A549 treated with CpdA at 1 μM for 4 hours (cell line): ENCODE data around the gene ATF5. TPM values are rescaled to one million over a fixed set of nuclear protein-coding genes. Genes with fewer than 3 reads are reported as not detected.

Source experiments
- total RNA-seq: library from RNA; stranded (reverse); fragments of 200-300 nt; extraction: Qiagen RNA extraction; gene quantifications from 5 replicates; pipeline ENCODE4 v1.2.3, GENCODE V29; 2022; ENCODE audit warnings: low read depth

ATF5 gene, protein sequence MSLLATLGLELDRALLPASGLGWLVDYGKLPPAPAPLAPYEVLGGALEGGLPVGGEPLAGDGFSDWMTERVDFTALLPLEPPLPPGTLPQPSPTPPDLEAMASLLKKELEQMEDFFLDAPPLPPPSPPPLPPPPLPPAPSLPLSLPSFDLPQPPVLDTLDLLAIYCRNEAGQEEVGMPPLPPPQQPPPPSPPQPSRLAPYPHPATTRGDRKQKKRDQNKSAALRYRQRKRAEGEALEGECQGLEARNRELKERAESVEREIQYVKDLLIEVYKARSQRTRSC
- 48.8 to 56.8 TPM (median 55.5 TPM) in 5 replicates for total RNA-seq

DNA sequence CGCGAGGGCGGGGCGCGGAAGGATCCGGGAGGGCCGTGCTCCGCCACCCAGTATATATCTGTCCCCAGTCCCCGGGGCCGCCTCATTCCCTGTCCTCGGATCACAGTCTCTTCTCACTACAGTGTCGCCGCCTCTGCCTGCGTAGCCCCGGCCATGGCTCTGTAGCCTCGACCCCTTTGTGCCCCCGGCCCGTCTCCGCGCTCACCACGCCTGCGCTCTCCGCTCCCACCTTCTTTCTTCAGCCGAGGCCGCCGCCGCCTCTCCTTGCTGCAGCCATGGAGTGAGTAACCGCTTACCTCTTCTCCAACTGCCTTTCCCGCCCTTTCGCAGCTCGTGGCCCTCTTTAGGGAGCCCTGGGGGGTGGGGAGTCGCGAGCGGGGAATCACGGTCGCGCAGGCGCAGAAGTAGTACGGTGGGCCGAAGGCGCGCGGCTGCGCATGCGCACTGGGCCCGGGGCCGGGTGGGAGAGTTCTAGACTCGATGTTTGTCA is at the start of gene ATF5, which contains the start of gene NUP62:
ATF5 (plus strand) TSS at position 85 of the 490 bp plus-strand sequence. CDS start 1,646 bp downstream, outside the sequence.
NUP62 (minus strand) TSS at position 384 of the 490 bp plus-strand sequence. CDS start 19,697 bp downstream, outside the sequence.

DNA sequence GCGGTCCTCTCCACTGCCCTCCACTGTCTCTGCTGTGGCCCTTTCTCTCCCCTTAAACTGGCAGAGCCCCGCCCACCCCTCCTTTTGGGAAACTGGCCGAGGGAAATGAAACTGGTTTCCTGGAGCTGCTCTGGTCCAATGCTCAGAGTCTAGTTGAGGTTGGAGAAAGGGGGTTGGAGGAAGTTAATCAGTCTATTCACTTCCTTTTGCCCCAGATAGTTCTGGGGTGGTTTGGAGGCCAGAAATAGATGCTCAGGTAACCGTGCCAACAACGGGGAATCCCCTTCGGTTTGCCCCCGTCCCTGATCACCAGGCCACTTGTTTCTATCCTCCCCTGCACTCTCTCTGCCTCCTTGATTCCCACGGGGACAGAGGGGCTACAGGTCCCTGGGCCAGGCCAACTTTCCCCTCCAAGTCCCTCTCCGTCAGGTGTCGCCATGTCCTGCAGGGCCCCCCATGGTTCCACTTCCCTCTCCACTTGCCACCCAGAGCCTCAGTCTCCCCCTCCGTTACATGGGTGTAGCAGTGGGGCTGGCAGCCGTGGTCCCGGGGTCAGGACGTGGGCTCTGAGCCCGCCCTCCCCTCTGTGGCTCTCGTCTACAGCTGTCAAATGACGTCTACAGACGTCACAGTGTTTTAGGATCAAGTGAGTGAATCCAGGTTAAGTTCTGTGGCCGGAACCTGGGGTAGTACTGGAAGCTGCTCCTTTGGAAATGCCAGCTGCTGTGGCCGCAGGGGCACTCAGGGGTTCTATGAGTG is 32.0 kb upstream of the ATF5 start, which contains the start of gene IL4I1:
IL4I1 (minus strand) TSS at position 25 of the 759 bp plus-strand sequence. CDS start 727 bp downstream, outside the sequence.

DNA sequence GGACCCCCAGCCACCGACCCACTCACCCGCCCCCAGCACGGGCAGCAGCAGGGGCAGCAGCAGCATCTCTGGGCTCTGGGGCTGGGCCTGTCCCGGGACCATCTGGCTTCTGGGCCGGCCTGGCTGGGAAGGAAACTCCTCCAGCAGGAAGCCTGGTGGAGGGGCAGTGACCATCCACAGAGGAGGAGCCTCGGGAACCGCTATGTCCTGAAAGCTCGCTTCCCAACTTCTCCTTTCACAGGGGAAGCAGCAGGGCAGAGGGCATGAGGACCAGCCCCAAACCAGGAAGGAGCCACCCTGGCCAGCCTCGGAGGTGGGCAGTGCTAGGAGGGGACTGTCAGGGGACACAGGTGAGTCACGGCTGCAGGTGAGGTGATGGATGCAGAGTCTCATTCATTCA is 32.0 kb downstream of the ATF5 start, which contains the start of gene SIGLEC11:
SIGLEC11 (minus strand) TSS at position 193 of the 400 bp plus-strand sequence; CDS start at position 102, 91 bp downstream.

Other genes starting within 250 kb of the ATF5 start
- 3.9 to 7.0 TPM (median 6.8 TPM) in 5 replicates for gene ADM5, start 239.6 kb upstream of the ATF5 start, total RNA-seq
- gene CPT1C, start 238.1 kb upstream of the ATF5 start, total RNA-seq, result 13.3 to 15.1 TPM (median 13.5 TPM) in 5 replicates
- not detected in 5 replicates for gene TSKS, start 165.9 kb upstream of the ATF5 start, total RNA-seq
- 46.0 to 56.6 TPM (median 51.1 TPM) in 5 replicates for gene AP2A1, start 162.2 kb upstream of the ATF5 start, total RNA-seq
- 13.7 to 16.0 TPM (median 15.2 TPM) in 5 replicates for gene FUZ, start 115.9 kb upstream of the ATF5 start, total RNA-seq
- gene MED25, start 110.9 kb upstream of the ATF5 start, total RNA-seq, result 46.9 to 68.9 TPM (median 60.0 TPM) in 5 replicates
- gene PTOV1, start 78.0 kb upstream of the ATF5 start, total RNA-seq, result 109 to 159 TPM (median 143 TPM) in 5 replicates
- 45.9 to 63.6 TPM (median 50.4 TPM) in 5 replicates for gene PNKP, start 61.6 kb upstream of the ATF5 start, total RNA-seq
- 70.9 to 125 TPM (median 113 TPM) in 5 replicates for gene AKT1S1, start 51.9 kb upstream of the ATF5 start, total RNA-seq
- 21.2 to 24.9 TPM (median 24.4 TPM) in 5 replicates for gene TBC1D17, start 51.5 kb upstream of the ATF5 start, total RNA-seq
- 0.44 to 1.2 TPM (median 0.91 TPM) in 5 replicates for gene IL4I1, start 32.3 kb upstream of the ATF5 start, total RNA-seq
- 81.6 to 100 TPM (median 97.6 TPM) in 5 replicates for gene NUP62, start 299 bp downstream of the ATF5 start, total RNA-seq
- gene SIGLEC11, start 32.0 kb downstream of the ATF5 start, total RNA-seq, result not detected in 5 replicates
- 41.1 to 44.2 TPM (median 43.6 TPM) in 5 replicates for gene VRK3, start 96.2 kb downstream of the ATF5 start, total RNA-seq
- gene ZNF473, start 96.8 kb downstream of the ATF5 start, total RNA-seq, result 9.1 to 11.5 TPM (median 10.6 TPM) in 5 replicates
- gene IZUMO2, start 234.1 kb downstream of the ATF5 start, total RNA-seq, result not detected in 5 replicates